Frontal cortex (tissue), 4 donors: ENCODE data around the gene DHX35. TPM values are rescaled to one million over a fixed set of nuclear protein-coding genes. Genes with fewer than 3 reads are reported as not detected.
"Not testable (repeated sequence)": the region's sequence is repeated elsewhere in the genome, so short reads cannot be mapped to it uniquely, and the experiment has no call there.

Experiments used
- DNase-seq, 2 donors: peaks; one replicate each; pipeline ENCODE4 v3.0.0; 2012; ENCODE audit warnings: low spot score in 2 of 2
- FAIRE-seq: peaks from 2 replicates; lab custom pipeline; 2012; peaks lifted over from hg19 to GRCh38; lab: Jason Lieb, UNC
- total RNA-seq: library from RNA; depleted of rRNA; stranded (reverse); fragments of >200 nt; gene quantifications from one replicate; pipeline ENCODE4 v1.2.3, GENCODE V29; 2014
- donor health status: control.
- donor health status: control.
- donor health status: control.

The DHX35 gene
- total RNA-seq, 1 donor from 2014 or later, result 15.5 TPM

DNA sequence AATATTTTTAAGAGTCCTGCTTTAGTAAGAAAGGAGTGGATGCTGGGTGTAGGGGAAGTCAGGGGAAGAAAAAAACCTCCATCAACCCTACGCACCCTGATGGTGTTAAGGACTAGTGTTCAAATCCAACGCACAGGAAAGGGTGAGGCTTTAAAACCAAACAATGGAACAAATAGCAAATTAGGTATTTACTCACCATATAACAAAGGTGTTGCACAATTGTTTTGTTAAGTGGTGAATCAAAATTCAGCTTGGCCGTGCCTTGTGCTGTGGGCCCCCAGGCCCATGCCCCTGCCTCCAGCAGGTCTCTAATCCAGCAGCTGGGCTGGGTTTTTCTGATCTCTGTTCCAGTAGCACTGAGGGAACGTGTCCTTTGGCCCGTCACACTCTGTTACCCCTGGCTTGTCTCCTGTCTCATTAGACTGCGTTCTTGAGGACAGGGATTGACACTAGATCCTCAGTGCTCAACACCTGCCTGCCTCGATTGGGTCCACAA, 24.1 kb upstream of the DHX35 start:
- FAIRE-seq (no peak), DNase-seq (no peak)

DNA sequence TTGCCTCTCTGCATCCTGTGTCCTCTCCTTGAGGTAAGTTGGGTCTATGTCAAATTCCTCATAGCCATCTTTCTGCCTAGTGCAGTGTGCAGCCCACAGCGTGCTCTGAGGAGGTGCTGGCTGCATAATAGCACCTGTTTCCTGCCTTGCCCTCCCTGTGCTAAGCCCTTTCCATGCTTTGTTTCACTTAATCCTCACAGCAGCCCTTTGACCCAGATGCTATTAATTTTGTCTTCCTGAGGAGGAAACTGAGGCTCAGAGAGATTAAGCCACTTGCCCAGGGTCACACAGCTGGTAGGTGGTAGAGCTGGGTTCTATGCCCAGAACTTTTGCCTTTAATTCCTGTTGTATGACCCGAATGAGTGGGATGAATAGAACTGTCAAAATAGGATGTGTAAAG, 22.5 kb upstream of the DHX35 start:
- FAIRE-seq, result no peak
- DNase-seq, result no peak

DNA sequence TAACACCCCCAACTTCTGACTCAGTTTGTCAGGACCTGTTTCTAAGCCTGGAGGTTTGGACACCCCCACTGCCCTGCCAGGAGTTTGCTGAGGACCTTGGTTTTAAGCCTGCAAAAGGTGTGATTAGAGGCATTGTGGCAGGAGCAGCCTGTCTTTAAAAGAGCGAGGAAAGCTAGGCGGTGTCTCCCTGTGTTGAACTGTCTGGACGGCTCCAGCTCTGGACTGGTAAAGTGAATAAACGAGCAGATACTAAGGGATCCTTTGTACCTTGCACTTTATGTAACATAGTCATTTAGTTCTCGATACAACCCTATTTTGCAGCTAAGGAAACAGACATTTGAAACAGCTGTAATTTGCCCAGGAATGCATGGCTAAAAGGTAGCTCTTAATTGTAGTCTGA, 21.5 kb upstream of the DHX35 start:
- FAIRE-seq, result no peak

DNA sequence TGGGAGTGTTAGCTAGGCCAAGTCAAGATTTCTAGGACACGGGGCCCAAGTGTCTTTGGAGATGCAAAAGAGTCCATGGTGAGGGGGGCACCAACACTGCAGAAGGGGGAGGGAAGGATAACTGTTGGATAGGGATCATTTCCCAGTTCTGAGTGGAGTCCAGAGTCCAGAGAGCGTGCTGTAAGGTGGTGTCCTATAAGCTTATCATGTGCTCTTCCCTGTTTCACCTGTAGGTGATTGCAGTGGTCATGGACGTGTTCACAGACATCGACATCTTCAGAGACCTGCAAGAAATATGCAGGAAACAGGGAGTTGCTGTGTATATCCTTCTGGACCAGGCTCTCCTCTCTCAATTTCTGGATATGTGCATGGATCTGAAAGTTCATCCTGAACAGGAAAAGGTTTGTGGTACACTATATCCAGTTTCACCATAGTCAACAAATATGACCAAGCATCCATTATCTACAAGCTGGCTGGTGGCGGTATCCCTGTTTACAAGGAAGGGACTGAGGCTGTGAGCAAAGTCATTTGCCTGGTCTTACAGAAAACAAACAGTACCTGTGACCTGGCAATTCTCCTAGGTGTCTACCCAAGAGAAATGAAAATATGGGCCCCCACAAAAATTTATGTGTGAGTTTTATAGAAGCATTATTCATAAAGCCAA, 20.3 kb upstream of the DHX35 start:
- no peak for DNase-seq
- no peak for FAIRE-seq

More for the DNA sequence above, 21.5 kb upstream of the DHX35 start:
- DNase-seq, result no peak

DNA sequence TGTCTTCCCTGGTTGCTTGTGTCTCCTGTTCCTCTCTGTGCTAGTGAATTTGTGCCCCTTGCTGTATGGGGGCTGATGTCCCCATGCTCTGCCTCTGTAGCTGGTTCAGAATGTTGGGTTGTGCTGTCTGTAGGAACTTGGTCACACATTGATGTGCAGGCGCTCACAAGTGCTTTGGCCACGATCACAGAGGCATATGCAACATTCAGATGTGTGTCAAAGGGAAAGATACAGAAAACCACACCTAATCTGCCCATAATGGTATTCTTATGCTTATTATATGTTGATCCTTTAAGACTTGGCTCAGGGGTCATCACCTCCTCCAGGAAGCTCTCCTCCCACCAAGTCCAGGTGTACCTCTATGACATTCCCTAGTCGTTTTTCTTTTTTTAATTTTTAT, 17.1 kb upstream of the DHX35 start:
- DNase-seq (no peak), FAIRE-seq (no peak)

DNA sequence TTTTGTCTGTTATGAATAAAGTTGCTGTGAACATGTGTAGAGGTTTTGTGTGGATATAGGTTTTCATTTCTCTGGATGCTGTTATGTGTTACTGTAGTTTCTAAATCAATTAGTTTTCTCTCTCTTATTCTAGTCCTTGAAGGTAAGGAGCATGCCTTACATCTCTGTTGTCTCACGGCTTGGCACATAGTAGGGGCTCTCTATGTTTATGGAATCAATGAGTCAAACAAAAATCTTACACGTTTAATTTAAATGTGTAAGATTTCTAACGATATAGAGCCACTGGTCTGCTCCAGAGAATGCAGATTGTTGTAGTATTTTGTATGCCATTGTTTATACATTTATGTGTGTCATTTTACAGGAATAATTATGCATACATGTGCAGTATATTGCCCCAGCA, 15.3 kb upstream of the DHX35 start:
- DNase-seq (no peak), FAIRE-seq (no peak)

DNA sequence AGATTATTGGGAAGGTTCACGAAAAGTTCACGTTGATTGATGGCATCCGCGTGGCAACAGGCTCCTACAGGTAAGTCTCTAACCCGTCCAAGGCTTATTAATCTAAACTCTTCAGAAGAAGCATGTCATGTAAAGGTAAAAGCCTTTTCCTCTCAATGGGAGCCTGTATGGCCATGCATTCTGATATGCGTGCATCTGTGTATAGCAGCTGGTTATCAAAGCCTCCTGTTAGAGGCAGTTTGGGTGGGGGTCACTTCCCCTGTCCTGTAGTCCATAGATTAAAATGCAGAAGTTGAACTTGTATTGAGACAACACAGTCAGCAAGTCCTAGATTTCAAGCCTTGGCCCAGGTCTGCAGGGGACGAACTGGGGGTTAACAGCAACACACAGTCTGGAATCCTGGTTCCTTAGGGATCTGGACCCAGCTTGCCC, 14.2 kb upstream of the DHX35 start:
- FAIRE-seq, result no peak
- no peak for DNase-seq

DNA sequence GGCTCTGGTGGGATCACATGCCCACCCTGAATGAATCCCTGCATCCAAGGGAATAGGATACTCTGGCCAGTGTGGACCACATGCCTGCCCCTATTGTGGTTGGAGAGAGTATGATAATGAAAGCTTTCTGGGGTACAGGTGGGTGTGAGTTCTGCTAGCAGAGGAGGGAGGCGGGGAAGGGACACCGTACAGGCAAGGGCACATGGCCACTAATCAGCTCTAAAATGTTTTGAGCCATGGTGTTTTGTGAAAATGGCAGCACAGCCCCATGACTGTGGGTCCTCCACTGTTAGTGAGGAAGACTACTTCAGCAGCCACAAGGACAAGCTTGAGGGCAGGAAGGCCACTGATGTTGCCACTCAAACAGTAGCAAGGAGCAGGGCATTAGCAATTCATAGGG, 11.9 kb upstream of the DHX35 start:
- FAIRE-seq, result no peak
- no peak for DNase-seq

DNA sequence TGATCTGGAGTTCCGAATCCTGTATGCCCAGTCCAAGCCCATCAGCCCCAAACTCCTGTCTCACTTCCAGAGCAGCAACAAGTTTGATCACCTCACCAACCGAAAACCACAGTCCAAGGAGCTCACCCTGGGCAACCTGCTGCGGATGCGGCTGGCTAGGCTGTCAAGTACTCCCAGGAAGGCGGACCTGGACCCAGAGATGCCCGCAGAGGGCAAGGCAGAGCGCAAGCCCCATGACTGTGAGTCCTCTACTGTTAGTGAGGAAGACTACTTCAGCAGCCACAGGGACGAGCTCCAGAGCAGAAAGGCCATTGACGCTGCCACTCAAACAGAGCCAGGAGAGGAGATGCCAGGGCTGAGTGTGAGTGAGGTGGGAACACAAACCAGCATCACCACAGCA, 10.5 kb upstream of the DHX35 start:
- FAIRE-seq, result no peak
- DNase-seq, result no peak

DNA sequence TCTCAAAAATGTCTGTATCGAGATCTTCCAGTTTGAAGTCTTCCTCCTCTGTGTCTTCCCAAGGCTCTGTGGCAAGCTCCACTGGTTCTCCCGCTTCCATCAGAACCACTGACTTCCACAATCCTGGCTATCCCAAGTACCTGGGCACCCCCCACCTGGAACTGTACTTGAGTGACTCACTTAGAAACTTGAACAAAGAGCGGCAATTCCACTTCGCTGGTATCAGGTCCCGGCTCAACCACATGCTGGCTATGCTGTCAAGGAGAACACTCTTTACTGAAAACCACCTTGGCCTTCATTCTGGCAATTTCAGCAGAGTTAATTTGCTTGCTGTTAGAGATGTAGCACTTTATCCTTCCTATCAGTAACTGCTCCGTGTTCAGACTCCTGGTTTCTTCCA, 10.0 kb upstream of the DHX35 start:
- FAIRE-seq (no peak), DNase-seq (no peak)

DNA sequence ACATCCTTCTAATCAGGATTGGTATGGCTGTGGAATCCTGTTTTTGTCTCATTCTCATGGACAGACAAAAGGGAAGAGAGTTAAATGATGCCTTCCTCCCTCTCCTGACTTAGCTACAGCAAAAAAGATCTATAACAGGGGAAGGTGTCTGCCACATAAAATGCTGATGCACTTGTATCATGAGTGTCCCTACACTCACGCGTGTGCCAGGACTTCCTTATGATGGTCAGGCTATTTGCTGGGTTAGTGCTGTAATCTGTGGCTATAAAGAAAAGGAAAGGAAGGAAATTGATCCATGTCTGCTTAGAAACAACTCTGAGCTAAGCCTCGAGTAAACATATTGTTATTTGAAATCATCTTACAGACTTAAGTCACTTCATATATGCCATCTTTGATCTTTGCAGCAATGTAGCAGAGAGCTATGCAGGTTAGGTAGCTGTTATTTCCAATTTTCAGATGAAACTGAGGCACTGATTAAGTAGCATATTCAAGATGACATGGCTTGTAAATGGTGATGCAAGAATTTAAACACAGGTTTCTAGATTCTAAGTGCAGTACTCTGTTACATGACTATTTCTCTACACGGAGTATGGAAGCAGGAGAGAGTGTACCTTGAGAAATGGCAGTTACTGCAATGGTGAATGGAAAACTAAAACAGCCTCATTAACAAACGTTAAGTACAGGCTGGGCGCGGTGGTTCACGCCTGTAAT, 8.4 kb upstream of the DHX35 start:
- FAIRE-seq, result no peak

DNA sequence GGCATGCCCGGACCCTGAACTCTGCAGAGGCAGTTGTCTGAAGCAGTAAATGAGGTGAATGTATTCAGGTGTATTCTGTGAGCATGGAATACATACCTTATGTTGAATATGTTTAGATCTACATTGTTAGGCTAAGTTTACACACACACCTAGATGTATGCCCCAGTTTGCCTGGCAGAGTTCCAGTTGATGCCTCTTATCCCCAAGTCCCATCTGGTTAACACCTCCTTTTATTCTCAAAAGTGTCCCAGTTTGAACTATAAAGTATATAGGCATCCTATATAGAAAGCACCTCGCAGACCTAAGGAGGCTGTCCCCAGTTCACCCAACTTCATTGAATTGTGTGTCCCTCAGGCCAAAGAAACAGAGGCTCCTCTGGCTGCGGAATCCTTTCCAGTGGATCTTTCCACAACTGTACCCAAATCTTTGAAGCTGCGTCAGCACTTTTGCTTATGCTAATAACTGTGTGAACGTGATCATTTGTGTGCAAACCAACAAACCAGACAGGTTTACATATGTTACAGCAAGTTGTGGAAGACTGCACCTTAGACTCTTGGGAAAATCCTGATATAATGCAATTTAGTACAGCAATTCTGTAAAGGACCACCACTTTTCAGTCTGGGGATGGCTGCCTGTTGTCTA, 4.8 kb upstream of the DHX35 start:
- DNase-seq, result no peak
- no peak for FAIRE-seq

More for the DNA sequence above, 8.4 kb upstream of the DHX35 start:
- no peak for DNase-seq

DNA sequence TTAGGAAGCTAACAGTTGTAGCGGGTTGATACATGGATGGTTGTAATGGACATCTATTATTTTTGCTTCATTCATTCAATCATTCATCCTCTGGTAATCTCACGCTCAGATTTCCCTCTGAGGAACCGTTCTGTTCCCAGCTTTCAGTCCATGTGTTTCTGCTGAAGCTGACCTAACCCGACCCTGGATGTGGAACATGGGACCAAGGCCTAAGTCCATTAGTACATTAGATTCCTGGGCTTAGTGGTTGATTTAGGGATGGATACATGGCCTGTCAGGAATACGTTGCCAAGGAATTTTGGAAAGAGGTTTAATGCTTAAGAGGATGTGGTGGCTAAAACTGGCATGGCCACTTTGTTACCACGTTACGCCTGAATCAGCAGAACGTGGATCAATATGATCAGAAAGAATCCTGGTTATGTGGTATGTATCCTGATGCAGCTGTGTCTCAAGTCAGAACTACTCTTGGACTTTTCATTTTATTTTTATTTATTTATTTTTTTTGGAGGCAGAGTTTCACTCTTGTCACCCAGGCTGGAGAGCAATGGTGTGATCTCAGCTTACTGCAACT, 4.1 kb upstream of the DHX35 start:
- no peak for DNase-seq
- FAIRE-seq, result no peak

DNA sequence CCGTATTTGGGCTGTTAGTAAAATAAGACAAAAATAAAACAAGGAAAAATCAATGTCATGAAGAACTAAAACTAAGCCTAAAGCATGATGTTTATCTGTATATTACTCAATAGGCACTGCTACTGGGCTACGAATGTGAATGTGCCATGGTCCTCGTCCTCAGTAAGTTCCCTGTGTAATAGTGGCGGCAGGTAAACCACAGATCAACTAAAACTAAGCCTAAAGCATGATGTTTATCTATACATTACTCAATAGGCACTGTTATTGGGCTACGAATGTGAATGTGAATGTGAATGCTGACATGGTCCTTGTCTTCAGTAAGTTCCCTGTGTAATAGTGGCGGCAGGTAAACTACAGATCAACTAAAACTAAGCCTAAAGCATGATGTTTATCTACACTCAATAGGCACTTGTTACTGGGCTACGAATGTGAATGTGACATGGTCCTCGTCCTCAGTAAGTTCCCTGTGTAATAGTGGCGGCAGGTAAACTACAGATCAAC, 1.9 kb upstream of the DHX35 start:
- not testable (repeated sequence) for FAIRE-seq, DNase-seq

DNA sequence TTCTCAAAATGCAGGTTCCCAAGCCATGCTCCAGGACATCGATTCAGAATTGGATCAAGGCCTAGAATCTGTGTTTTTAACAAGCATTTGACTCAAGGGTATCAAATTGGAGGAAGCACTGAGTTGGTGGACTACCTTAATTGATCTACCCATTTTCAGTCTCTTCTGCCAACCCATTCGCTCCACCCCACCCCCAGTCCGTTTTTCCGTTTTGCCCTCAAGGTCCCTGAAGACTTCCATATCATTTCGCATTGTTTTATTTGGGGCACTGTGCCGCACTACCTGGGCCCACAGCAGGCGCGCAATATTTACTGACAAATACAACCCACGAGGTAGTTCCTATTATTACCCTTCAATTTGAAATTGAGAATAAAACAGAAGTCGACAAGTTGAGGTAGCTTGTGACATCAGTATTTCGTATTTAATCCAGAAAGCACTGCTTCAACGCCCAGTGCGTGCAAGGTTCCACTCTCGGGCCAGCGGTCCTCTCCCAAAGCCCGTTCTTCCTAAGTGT, 557 bp upstream of the DHX35 start:
- DNase-seq, result no peak

DNA sequence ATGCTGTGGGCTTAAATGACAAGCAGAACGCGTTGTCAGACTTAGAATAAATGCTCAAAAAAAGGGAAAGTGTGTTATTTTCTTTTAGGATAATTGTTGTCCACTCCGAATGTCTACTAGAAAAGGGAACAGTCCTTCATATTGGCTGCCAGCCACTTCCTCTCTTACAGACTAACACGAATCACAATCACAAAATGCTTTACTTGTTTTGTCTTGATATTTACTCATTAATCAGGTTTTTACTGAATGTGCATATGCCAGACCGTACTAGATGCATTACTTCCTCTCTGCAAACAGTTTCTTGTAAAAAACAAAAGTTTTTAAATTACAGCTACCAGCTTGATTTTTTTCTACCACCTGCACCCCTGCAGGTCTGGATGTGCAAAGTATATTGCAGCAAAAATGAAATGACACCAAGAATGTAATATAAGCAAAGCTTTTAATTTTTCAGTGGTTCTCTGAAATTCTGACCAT, 821 bp downstream of the DHX35 start:
- FAIRE-seq, result no peak

More for the DNA sequence above, 557 bp upstream of the DHX35 start:
- FAIRE-seq, result no peak

DNA sequence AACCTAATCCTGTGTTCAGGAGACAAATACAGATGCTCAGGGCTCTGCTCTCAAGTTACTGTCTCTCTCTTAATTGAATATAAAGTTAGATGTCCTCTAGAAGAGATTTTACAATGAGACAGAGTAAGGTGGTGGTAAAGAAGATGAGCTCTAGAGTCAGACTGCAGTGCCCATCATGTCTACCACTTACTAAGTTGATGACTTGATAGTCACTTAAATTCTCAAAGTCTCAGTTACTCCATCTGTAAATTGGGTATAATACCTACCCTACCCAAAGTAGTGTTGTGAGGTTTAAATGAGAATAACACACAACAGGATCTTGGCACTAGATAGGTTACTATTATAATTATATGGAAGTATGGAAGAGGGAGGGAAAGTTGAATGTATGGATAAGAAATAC, 1.6 kb downstream of the DHX35 start:
- no peak for FAIRE-seq
- no peak for DNase-seq

More for the DNA sequence above, 821 bp downstream of the DHX35 start:
- no peak for DNase-seq

DNA sequence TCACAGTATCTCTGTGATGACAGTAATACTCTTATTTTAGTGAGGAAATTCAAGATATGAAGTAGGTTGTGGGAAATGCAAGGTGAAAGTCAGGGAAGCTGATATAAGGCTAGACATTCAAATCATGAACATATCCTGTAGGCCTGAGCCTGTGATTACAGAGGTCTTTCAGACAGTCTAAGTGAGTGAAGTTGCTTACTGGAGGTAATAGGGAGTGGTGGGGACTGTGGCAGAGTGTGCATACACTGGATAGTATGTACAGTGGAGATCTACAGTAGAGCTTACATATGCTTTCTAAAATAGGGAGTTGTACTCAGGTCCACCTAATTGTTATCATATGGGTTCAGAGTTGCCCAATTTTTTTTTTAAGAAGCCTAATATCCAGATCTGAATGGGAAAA, 3.1 kb downstream of the DHX35 start:
- DNase-seq (no peak), FAIRE-seq (no peak)

DNA sequence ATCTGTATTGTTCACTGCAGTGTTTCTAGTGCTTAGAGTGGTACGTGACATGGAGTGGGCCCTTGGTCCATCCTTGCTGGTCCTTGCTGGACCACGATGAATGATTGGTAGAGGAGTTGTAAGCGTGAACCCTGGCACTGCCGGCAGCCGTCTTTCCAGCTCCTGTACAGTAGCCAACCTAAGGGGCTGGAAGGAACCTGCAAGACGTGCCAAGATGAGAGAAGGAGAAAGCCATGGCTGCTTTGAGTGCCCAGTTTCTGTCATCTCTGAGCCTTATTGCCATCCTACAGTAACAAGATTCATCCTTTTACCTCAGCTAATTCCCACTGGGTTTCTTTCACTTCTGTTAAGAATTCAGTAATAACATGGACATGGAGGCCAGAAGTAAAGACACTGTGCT, 5.9 kb downstream of the DHX35 start:
- DNase-seq, result no peak
- no peak for FAIRE-seq

DNA sequence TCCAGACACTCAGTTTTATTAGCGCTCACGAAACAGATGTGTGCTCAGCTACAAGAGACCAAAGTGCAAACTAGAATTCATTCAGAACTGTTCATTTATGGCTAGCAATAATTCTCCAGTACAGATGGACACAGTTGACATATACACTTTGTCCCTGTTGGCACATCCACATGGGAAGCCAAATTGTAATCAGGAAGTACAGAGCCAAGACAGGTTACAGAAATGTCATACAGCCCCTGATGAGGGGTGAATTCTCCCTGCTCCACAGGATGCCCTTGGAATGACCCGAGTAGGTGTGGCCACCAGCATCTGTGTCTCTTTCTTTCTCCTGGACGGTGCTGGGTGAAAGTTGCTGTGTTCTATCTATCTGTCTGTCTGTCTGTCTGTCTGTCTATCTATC, 7.6 kb downstream of the DHX35 start:
- no peak for DNase-seq
- no peak for FAIRE-seq
